NCI-H82 (cell line): ENCODE results near the gene RAD51.

Experiments used
- DNase-seq: peaks from one replicate; lab custom pipeline; 2025; lab: John Stamatoyannopoulos, UW

Gene RAD51

DNA sequence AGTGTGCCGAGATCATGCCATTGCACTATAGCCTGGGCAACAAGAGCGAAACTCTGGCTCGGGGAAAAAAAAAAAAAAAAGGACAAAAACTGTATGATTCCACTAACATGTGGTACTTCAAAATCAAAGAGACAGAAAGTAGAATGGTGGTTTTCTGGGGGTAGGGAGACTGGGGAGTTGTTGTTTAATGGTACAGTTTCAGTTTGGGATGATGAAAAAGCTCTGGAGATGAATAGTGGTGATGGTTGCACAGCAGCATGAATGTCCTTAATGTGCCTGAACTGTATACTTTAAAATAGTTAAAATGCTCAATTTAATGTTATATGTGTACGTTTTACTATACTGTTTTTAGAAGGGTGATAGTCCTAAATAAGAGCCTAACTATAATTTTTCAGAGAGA is 27.4 kb downstream of the RAD51 start:
- DNase-seq, result no peak

- no peak for DNase-seq
These were observed 28.0 kb downstream of the RAD51 start for GRCh38 chr15:40722934-40723333.

DNA sequence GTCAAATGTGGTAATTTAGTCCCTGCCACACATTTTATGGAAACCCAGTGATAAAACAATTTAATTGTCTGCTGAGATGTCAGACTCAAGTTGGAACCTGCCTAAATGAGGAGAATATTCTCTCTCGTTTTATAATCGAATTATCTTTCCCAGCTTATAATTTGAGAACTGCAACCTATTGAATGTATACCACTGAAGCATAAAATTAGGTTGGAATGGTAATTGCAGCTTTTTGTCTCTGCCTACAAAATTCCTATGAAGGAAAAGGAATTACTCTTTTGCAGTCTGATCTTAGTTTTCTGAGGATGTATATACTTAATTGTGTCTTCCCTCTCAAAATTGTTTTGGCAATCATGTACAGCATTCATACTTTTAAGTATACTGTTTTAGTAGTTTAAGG is 28.9 kb downstream of the RAD51 start:
- no peak for DNase-seq

DNA sequence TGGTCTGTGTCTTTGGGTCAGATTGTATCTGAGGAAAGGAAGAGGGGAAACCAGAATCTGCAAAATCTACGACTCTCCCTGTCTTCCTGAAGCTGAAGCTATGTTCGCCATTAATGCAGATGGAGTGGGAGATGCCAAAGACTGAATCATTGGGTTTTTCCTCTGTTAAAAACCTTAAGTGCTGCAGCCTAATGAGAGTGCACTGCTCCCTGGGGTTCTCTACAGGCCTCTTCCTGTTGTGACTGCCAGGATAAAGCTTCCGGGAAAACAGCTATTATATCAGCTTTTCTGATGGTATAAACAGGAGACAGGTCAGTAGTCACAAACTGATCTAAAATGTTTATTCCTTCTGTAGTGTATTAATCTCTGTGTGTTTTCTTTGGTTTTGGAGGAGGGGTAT is 36.1 kb downstream of the RAD51 start:
- DNase-seq, result no peak

- DNase-seq, result no peak
These were observed 41.6 kb downstream of the RAD51 start for GRCh38 chr15:40736575-40736974.

DNA sequence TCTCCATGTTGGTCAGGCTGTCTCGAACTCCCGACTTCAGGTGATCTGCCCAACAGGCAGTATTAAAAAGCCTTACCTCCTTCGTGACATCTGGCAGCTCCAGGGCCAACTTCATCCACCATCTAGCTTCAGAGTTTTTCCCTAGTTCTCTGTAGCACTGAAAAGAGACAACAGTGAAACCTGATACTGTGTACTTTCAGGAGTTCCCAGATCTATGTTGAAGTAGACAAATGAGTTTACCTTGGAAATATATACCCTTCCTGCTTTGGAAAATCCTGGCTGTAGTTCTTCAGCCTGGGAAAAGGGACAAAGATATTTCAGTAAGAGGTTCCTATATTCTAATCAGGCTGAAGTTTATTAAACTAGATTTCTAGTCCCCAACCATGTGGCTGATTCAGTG is 42.1 kb downstream of the RAD51 start:
- DNase-seq, result no peak

GRCh38 chr15:40739047-40739446 is 44.1 kb downstream of the RAD51 start:
- DNase-seq, result no peak

DNA sequence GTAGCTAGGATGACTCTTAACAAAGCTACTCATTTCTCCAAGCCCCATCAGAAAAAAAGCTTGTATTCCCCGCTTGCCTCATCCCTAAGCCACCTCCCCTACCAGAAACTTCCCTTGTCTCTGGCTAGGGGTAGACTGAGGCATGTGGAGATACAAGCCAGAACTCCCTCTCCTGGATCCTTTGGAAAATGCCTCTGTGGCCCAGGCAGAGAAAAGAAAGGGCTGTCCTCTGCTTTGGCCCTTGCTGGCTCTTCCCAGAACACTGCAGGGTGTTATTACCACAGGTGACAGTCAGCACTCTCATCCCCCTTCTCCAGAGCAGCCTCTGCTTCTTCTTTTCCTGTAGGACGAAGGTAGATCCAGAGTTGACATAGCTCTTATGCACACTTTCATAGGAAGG is 44.9 kb downstream of the RAD51 start:
- DNase-seq, result no peak

DNA sequence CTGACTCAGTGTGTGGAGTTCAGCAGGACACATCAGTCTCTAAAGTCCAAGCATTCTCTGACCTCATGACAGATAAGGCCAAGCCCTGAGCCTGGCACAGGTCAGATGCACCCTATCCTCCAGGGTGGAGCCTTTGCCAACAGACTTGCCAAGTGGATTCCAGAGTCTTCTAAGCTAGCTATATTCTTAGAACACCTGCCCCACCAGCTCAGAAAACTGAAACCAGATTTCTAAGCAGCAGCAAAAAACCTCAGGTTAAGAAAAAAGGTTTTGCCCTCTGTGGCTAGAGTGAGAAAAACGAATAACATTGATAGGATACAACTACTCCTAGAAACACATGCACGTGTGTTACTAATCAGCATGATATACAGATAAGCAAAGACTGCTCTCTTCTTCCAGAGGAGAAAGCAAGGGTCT is 48.5 kb downstream of the RAD51 start:
- DNase-seq, result no peak

- DNase-seq, result no peak
These were observed 49.2 kb downstream of the RAD51 start for GRCh38 chr15:40743921-40744814.

- no peak for DNase-seq
These were observed 49.8 kb downstream of the RAD51 start for GRCh38 chr15:40744815-40745152.

- DNase-seq, result peak; percentile 20
These were observed 52.0 kb downstream of the RAD51 start for GRCh38 chr15:40746916-40747418.

- DNase-seq, result no peak
These were observed 53.0 kb downstream of the RAD51 start for GRCh38 chr15:40747685-40748631.

- DNase-seq, result no peak
These were observed 54.2 kb downstream of the RAD51 start for GRCh38 chr15:40749151-40749630.

DNA sequence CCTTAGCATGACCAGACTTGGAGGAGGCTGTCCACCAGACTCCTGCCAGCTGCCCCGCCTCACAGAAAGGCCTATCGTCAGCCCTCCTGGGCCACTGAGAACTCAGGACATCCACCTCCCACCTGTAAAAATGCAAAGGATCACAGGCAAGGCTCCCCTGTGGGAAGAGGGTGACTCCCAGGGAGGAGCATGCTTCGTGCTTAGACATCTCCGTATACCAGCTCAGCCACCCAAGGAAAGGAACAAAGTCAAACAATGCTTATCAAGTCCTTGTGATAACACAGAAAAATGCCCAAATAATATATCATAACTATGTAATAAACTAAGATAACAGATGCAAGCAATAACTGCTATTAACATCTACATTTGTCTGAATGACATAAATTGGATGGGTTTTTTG is 55.9 kb downstream of the RAD51 start:
- DNase-seq, result no peak

GRCh38 chr15:40751745-40752144 is 56.8 kb downstream of the RAD51 start:
- DNase-seq, result no peak

DNA sequence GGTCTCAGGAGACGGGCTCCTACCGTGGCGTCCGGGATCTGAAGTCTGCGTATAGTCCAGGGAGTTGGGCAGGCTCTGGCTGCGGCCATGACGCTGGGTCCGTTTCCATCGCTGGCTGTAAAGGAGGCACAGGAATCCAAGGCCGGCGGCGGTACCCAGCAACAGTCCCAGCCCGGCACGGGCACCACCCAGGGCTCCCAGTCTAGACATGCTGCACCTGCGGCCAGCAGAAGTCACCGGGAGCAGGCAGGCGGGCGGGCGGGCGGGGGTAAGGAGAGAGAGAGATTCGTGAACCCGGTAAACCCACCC is 59.6 kb downstream of the RAD51 start:
- peak; percentile 32 for DNase-seq

- DNase-seq, result peak; percentile 96
These were observed 60.2 kb downstream of the RAD51 start, which contains the start of gene RMDN3 for GRCh38 chr15:40754883-40755811. RMDN3 (minus strand) TSS chr15:40755254; CDS start chr15:40754783, 471 bp downstream.

DNA sequence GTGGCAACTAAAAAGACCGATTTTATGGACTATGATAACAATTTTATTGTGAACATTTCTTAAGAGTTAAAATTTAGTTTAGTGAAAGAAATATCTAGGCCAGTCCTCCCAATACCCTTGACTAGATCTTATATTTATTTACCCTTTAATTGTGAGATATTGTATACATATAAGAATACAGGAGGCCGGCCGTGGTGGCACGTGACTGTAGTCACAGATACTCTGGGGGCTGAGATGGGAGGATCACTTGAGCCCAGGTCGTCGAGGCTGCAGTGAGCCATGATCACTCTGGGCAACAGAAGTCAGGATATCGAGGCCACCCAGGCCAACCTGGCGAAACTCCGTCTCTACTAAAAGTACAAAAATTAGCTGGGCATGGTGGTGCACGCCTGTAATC is 60.8 kb downstream of the RAD51 start:
- DNase-seq, result peak; percentile 31

GRCh38 chr15:40756938-40757337 is 62.0 kb downstream of the RAD51 start:
- peak; percentile 63 for DNase-seq

GRCh38 chr15:40759961-40760360 is 65.0 kb downstream of the RAD51 start:
- no peak for DNase-seq
